Measurements from ENCODE around the gene NEIL1. TPM values are rescaled to one million over a fixed set of nuclear protein-coding genes. Genes with fewer than 3 reads are reported as not detected.
A peak's percentile ranks its signal among the peaks of the same experiment; 100 is the strongest.
"Not testable (repeated sequence)": the region's sequence is repeated elsewhere in the genome, so short reads cannot be mapped to it uniquely, and the experiment has no call there.

The NEIL1 gene
- total RNA-seq, 1 donor from 2014 or later = 51.6 TPM

DNA sequence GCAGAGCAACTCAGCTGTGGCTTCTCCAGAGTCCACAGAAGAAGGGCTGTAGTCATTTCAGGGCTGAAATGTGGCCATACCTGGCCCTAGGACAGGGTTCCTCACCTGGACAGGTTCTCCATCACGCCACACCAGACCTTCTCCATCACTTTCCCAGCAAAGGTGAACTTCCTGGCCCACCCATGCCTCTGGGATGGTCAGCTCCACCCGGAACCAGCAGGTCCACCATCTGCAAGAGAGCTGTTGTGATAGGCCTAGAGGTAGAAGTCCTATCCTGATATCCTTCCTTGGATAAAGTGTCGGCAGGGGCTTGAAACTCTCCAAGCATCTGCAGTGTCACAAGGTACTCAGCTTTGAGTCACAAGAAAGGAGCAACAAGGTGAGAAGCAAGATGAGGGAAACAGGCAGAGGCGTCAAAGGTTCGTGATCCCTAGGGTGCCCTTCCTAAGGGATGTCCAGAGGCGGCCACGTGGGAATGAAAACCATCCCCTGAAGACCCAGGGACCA lies 20.6 kb downstream of the NEIL1 start:
- DNase-seq (ENCODE audit: low spot score) (no peak), ATAC-seq (peak; percentile 2)
- intact Hi-C loops (cut with DNase I) = no loop called here

DNA sequence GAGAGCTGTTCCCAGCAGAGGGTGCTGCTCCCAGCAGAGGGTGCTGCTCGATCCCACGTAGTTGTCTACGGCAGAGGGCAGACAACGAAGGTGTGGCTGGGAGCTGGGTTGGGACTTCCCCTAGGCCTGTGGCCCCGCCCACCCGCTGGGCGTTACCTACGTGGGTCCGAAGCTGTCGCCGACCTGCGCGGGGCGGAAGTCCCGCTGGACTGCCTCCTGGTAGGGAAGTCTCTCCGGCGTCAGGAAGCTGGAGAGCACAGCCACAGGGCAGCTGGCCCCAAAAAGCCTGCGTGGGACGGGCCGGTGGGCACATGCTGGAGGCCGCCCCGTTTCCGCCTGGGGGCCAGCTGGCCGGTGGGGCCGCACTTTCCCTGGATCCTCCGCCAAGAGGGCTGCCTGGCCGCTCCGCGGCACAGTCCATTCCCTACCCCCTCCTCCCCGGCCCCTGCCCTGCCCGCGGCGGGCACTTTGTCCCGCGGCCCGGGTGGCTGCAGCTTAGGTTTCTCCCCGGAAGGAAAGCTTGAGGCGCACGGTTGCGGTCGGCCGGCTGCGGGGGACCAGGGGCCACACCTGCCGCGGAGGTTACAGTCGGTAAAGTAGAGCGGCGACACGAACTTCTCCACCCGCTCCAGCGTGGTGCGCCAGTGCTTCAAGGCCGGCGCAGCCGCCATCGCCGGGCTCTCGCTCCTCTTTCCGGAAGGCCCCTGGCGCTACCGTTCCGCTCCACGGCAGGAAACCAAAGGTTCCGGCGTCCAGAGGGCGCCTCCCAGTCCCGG lies 21.3 kb downstream of the NEIL1 start, which contains the start of gene MAN2C1:
MAN2C1 (minus strand) TSS at position 695 of the 776 bp plus-strand sequence; CDS start at position 671, 24 bp downstream.
- peak; percentile 96 for DNase-seq (ENCODE audit: low spot score)
- intact Hi-C loops (cut with DNase I) = no loop called here
- ATAC-seq = peak; percentile 97

DNA sequence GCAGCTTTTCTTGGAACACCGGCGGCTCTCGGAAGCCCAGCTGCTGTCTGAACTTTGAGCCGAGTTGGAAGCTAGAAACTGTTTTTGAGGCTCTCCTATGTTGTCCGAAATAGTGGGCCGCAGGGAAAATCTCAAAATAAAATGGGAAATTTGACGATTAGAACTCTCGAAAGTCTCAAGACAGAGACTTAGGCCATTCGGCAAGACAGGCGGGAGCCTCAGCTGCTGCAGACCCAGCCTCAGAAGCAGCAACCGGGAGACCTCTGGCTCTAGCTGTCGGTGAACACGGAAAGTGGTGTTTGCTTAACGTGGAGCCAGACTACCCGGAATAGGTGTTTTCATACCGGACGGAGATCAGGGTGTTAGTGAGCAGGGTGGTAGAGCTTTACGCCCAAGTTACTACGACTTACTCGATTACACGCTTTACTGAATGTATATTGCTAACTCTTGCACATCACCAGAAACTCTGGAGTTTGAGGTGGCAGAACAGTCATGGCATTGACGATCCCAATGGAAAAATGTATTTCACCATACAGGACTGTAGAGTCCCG lies 21.9 kb downstream of the NEIL1 start:
- ATAC-seq = peak; percentile 1
- no peak for DNase-seq (ENCODE audit: low spot score)
- intact Hi-C loops (cut with DNase I) = no loop called here

DNA sequence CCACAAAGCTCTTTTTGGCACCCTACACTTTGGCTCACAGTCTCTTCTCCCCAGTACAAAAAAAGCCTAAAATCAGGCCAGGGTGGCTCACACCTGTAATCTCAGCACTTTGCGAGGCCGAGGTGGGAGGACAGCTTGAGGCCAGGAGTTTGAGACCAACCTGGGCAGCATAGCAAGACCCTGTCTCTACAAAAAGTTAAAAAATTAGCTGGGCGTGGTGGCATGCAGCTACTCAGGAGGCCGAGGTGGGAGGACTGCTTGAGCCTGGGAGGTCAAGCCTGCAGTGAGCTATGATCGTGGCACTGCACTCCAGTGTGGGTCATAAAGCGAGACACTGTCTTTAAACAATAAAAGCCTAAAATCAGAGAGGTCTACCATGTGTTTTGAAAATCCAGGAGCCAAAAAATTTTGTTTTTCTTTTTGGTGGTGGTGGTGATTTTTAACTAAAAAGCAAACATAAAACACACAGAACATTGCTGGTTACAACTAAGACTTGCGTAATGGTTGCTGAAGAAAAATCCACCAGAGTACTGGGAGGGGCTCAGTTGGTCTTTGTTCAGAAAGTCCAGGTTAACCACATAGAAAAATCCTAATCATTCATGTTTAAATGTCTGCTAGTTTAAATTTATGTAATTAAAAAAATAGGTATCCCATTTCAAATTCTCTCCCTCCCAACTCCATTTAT lies 23.2 kb downstream of the NEIL1 start:
- no peak for DNase-seq (ENCODE audit: low spot score)
- intact Hi-C loops (cut with DNase I) = no loop called here
- no peak for ATAC-seq

DNA sequence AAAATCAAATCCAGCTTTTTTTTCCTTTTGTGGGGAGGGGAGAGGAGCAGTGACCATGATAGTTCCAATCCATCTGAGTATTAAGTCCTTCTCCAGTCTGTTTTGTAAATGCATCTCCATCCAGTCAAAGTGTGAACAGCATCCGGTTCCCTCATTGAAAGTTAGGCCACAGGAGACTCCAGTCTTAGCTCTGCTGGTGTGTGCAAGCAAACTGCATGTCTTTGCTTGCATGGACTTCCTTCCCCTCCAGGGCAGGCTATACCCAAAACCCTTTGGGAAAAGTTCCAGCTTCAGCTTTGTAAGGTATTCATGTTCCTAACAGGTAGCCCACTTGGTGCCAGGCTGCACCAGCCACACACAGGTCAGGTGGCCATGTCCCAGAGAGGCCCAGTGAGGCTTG lies 24.6 kb downstream of the NEIL1 start:
- intact Hi-C loops (cut with DNase I) = no loop called here
- ATAC-seq (no peak), DNase-seq (ENCODE audit: low spot score) (no peak)

DNA sequence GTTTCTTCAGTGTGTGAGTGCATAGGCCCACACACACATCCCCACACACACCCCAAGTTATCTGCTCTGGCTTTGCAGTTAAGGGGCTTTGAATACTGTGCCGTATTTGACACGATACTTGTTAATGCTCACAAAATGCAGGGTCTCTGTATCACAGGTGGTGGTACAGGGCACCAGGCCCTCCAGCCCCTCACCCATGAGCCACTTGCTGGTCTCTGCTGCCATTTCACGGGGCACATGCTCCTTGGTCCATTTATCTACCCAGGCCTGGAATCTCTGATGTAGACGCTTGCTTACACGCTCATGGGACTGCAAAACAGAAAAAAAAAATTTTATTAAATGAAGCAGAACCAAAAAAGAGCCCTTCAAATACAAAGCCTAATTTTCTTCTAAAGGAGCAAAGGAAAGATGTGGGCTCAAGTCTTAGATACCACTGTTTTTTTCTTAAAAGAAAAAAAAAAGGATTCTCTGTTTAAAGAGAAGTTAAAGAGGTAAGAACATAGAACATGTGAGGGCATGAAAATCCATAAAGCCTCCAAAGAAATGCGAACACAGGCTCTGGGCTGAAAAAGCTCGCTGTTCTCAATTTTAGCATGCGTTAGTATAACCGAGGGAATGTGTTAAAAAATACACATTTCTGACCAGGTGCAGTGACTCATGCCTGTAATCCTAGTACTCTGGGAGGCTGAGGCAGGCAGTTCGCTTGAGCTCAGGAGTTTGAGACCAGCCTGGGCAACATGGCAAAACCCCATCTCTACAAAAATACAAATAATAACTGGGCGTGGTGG lies 25.3 kb downstream of the NEIL1 start:
- ATAC-seq = no peak
- intact Hi-C loops (cut with DNase I) = no loop called here
- no peak for DNase-seq (ENCODE audit: low spot score)

DNA sequence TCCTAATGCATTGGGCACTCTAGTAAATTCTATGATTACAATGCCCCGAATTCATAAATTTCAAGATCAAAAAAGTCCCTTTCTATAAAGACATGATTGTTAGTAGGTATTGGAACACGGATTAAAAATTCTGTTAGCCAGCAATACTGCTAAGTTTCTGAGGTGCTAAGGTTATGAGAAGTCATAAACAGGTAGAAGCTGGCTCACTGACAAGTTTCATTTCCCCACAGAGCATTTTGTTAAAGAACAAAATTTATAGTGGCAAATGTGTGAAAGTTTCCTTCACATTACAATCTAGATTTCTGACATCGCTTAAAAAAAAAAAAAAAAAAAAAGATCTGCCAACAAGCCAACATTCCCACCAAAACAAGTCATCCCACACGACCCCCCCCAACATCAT lies 33.9 kb downstream of the NEIL1 start:
- intact Hi-C loops (cut with DNase I) = no loop called here
- no peak for DNase-seq (ENCODE audit: low spot score)

DNA sequence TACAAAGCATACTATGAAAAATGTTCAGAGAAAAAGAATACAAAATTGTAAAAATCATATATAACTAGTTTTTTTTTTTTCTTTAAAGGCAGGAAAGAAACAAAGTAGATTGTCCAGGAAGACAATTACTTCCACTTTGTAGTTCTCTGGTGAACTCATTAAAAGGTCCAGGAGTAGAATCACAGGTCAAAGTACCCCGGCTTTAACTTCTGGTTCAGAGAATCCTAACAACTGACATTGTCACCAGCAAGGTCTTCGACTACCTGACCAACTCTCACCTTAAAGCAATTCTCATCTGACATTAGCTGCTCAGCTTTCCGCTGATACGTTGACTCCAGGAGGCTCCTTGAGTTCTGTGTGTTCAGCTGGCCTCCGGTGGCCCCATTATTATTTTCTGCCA lies 37.1 kb downstream of the NEIL1 start:
- intact Hi-C loops (cut with DNase I); DNase-seq (ENCODE audit: low spot score); ATAC-seq: not testable (repeated sequence)

More for the DNA sequence above, 33.9 kb downstream of the NEIL1 start:
- ATAC-seq = no peak

DNA sequence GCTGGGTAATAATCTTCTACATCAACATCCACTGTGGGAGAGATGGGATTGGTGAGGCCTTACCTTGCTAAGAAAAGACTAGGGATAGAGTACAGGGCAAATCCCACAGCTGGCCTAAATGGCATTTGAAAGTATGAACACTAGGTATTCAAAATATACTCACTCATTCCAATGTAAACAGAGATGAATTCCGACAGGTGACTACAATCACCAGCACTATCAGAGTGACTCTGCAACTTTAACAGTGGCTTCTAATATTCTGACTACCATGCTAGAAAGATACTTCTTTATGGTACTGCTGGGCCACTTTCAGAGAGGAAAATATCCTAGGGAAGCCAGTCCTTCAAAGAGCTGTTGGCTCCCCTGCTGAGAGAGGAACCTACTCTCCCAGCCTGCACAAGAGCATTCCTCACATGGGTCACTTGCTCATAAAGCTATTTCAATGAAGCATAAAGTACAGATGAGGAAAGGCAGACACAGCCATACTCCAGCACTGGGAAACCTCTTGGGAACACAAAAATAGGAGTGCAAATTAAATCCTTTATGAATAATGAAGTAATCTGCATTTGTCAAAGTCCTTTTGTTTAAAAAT lies 43.0 kb downstream of the NEIL1 start:
- DNase-seq (ENCODE audit: low spot score) = no peak
- ATAC-seq = no peak
- intact Hi-C loops (cut with DNase I) = no loop called here

DNA sequence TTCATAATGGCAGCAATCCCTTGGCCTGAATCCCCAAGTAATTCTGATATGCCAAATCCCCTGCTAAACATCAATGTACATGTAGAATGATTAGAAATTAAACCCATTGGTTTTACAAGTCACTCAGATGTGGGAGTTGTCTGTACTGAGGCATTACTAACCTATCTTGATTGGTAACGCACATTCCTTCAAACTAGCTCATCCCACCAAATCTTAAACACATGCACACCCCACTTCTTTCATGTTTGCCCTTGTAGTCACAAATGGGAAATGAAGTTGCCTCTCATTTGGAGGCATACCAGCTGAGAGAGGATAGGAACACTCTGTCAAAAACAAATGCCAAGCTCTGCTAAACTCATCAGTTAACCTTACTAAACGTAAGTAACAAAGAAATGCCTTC lies 50.7 kb downstream of the NEIL1 start:
- DNase-seq (ENCODE audit: low spot score) (no peak), ATAC-seq (no peak)
- intact Hi-C loops (cut with DNase I) = no loop called here

DNA sequence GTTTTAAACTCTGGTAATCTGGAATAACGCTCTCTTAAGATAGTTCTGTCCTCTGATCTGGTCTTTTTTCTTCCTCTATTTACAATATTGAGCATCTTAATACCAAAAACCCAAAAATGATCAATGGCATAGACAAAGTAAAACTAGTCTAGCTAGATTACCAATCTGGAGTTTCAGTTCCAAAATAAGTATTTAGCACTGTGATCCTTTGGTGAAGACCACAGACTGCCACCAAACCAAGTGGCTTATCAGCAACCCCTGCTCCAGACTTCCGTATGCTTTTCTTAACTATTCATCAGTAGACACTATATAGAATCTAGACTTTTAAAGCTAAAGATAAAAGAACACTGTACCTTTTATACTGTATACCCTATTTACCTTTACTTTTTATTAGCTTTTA lies 57.1 kb downstream of the NEIL1 start:
- intact Hi-C loops (cut with DNase I) = no loop called here
- ATAC-seq = no peak
- DNase-seq (ENCODE audit: low spot score) = no peak

Small RNA genes within 50 kb of the gene (microRNA-seq; reads per million reads assigned to microRNA genes)
- not detected for gene MIR631

Other genes starting within 250 kb of the NEIL1 start
- 25.5 TPM for gene C15orf39, start 145.2 kb upstream of the NEIL1 start, total RNA-seq
- not detected for gene GOLGA6C, start 88.7 kb upstream of the NEIL1 start, total RNA-seq
- gene GOLGA6D, start 64.2 kb upstream of the NEIL1 start, total RNA-seq = 0.18 TPM
- gene COMMD4, start 11.0 kb upstream of the NEIL1 start, total RNA-seq = 36.8 TPM
- gene MAN2C1, start 21.6 kb downstream of the NEIL1 start, total RNA-seq = 231 TPM
- gene SIN3A, start 104.7 kb downstream of the NEIL1 start, total RNA-seq = 73.6 TPM
- gene PTPN9, start 232.3 kb downstream of the NEIL1 start, total RNA-seq = 45.3 TPM

Data from sciatic nerve (tissue), 2 donors.